ENCODE results near the gene WNT7B.

WNT7B gene

GRCh38 chr22:46003271-46004091, 26.5 kb upstream of the WNT7B start:
- no peak for TF ChIP-seq CTCF (IDR thresholded peaks at IDR 0.05; ENCODE audit: control insufficient read depth, insufficient read depth, low read depth, low read length, missing control alignments)
- no peak overlapping the region for H3K4me3 ChIP-seq (ENCODE audit: control insufficient read depth, low read depth, low read length)
- no peak for DNase-seq (ENCODE audit: low read depth)

- H3K4me3 ChIP-seq (ENCODE audit: control insufficient read depth, low read depth, low read length): no peak overlapping the region
- no peak for TF ChIP-seq CTCF (IDR thresholded peaks at IDR 0.05; ENCODE audit: control insufficient read depth, insufficient read depth, low read depth, low read length, missing control alignments)
- DNase-seq (ENCODE audit: low read depth): no peak
These were observed 25.9 kb upstream of the WNT7B start for GRCh38 chr22:46002757-46003270.

GRCh38 chr22:46001426-46002106, 24.6 kb upstream of the WNT7B start:
- DNase-seq (ENCODE audit: low read depth): no peak
- no peak for TF ChIP-seq CTCF (IDR thresholded peaks at IDR 0.05; ENCODE audit: control insufficient read depth, insufficient read depth, low read depth, low read length, missing control alignments)
- H3K4me3 ChIP-seq (ENCODE audit: control insufficient read depth, low read depth, low read length): no peak overlapping the region

GRCh38 chr22:46001046-46001425, 24.1 kb upstream of the WNT7B start:
- H3K4me3 ChIP-seq (ENCODE audit: control insufficient read depth, low read depth, low read length): no peak overlapping the region
- no peak for DNase-seq (ENCODE audit: low read depth)
- no peak for TF ChIP-seq CTCF (IDR thresholded peaks at IDR 0.05; ENCODE audit: control insufficient read depth, insufficient read depth, low read depth, low read length, missing control alignments)

- TF ChIP-seq CTCF (IDR thresholded peaks at IDR 0.05; ENCODE audit: control insufficient read depth, insufficient read depth, low read depth, low read length, missing control alignments): no peak
- no peak overlapping the region for H3K4me3 ChIP-seq (ENCODE audit: control insufficient read depth, low read depth, low read length)
- DNase-seq (ENCODE audit: low read depth): no peak
These were observed 23.4 kb upstream of the WNT7B start for GRCh38 chr22:46000081-46001027.

GRCh38 chr22:45999379-45999971, 22.5 kb upstream of the WNT7B start:
- TF ChIP-seq CTCF (IDR thresholded peaks at IDR 0.05; ENCODE audit: control insufficient read depth, insufficient read depth, low read depth, low read length, missing control alignments): no peak
- no peak for DNase-seq (ENCODE audit: low read depth)
- no peak overlapping the region for H3K4me3 ChIP-seq (ENCODE audit: control insufficient read depth, low read depth, low read length)
